Common myeloid progenitor, CD34-positive (primary cell): ENCODE measurements around the gene ZNF10.

Experiments used
- CTCF ChIA-PET: fragments of 350-600 bp; sonication (Branson Sonifier 250); formaldehyde crosslinking; loops from one replicate; lab custom pipeline; 2021; ENCODE audit warnings: antibody characterized with exemption; lab: Charles Lee
- POLR2A ChIA-PET: fragments of 350-600 bp; sonication (Branson Sonifier 250); formaldehyde crosslinking; loops from one replicate; lab custom pipeline; 2021; ENCODE audit warnings: antibody characterized with exemption; lab: Charles Lee
- DNase-seq, 3 donors: peaks; one replicate each; pipeline versions ENCODE4 v3.0.0 to v3.0.0-alpha.2; 2013
- H3K27ac ChIP-seq, 2 experiments: 1 replicate in 1 of 2; 2 replicates in 1 of 2; pipeline ENCODE4 v1.7.0; 2013; ENCODE audit warnings: inconsistent platforms in 2 of 2, low read length in 2 of 2, mild to moderate bottlenecking in 2 of 2, low read depth in 1 of 2, moderate library complexity in 1 of 2; ENCODE audit not compliant: severe bottlenecking in 2 of 2, insufficient read depth in 1 of 2, poor library complexity in 1 of 2
- H3K27me3 ChIP-seq, 5 experiments: replicated peaks in 2 of 5; 1 replicate in 3 of 5; 2 replicates in 2 of 5; pipeline versions ENCODE4 v1.6.1 to v1.7.0; 2013; ENCODE audit warnings: low read length in 4 of 5, mild to moderate bottlenecking in 2 of 5, moderate library complexity in 2 of 5, inconsistent platforms in 1 of 5; ENCODE audit not compliant: insufficient read depth in 5 of 5, control insufficient read depth in 4 of 5
- H3K36me3 ChIP-seq, 4 experiments: 1 replicate in 2 of 4; 2 replicates in 2 of 4; pipeline versions ENCODE4 v1.6.1 to v1.7.0; 2013; ENCODE audit warnings: low read length in 3 of 4, control low read depth in 1 of 4, mild to moderate bottlenecking in 1 of 4; ENCODE audit not compliant: control insufficient read depth in 4 of 4, insufficient read depth in 4 of 4
- H3K4me1 ChIP-seq, 4 experiments: 1 replicate in 3 of 4; 2 replicates in 1 of 4; pipeline versions ENCODE4 v1.6.1 to v1.7.1; 2013; ENCODE audit warnings: low read length in 3 of 4, mild to moderate bottlenecking in 3 of 4, control low read depth in 1 of 4, inconsistent platforms in 1 of 4, moderate library complexity in 1 of 4; ENCODE audit not compliant: control insufficient read depth in 4 of 4, insufficient read depth in 4 of 4; ENCODE audit errors: control extremely low read depth in 1 of 4
- H3K4me3 ChIP-seq, 7 experiments: 1 replicate in 4 of 7; 2 replicates in 3 of 7; pipeline versions ENCODE4 v1.5.1 to v1.7.0; 2013; ENCODE audit warnings: mild to moderate bottlenecking in 7 of 7, low read length in 6 of 7, moderate library complexity in 6 of 7, inconsistent platforms in 2 of 7, low read depth in 2 of 7, control low read depth in 1 of 7; ENCODE audit not compliant: insufficient read depth in 4 of 7, control insufficient read depth in 1 of 7; ENCODE audit errors: extremely low read depth in 1 of 7
- H3K9me3 ChIP-seq, 5 experiments: 1 replicate in 4 of 5; 2 replicates in 1 of 5; pipeline versions ENCODE4 v1.6.1 to v1.7.1; 2013; ENCODE audit warnings: low read length in 4 of 5, mild to moderate bottlenecking in 2 of 5, inconsistent platforms in 1 of 5, low read depth in 1 of 5, moderate library complexity in 1 of 5; ENCODE audit not compliant: control insufficient read depth in 4 of 5, insufficient read depth in 2 of 5; ENCODE audit errors: control extremely low read depth in 1 of 5
- WGBS: methylation state at CpG from one replicate; pipeline ENCODE4 v1.1.5; 2013; ENCODE audit not compliant: insufficient coverage; 5-methylcytosine and 5-hydroxymethylcytosine counted together

ZNF10 gene

GRCh38 chr12:133181238-133181959 lies 51.0 kb downstream of the ZNF10 start, which contains the start of gene ZNF268:
Gene ZNF268 (plus strand): TSS chr12:133181495. CDS start chr12:133181998, 503 bp downstream.
- CTCF ChIA-PET: interaction anchor here (0.7 to 1.8 kb wide), 12 partner anchors 13 to 195 kb away, joined by 3 to 6 read pairs (median 3); partner anchors contain the start of genes ZNF10, ZNF26 and ZNF891

GRCh38 chr12:133190176-133190575 lies 59.7 kb downstream of the ZNF10 start:
- Histone ChIP-seq H3K27me3 (no peaks in the 10 kb centered on the region), H3K9me3 (peaks cover 25 to 96% (median 84%) of the 10 kb centered on the region in 5 experiments), H3K27ac (no peak overlapping the region), H3K4me1 (no peaks in the 10 kb centered on the region), H3K4me3 (peak overlapping the region in 2 of 7 experiments; percentile 10 to 24), H3K36me3 (peaks cover 76 to 99% (median 87%) of the 10 kb centered on the region in 4 experiments)
- POLR2A ChIA-PET: no interaction called here
- no CpG with 5 or more reads among the region's 2 CpGs for WGBS
- DNase-seq: no peak
- CTCF ChIA-PET: no interaction called here

More at GRCh38 chr12:133181238-133181959, 51.0 kb downstream of the ZNF10 start, which contains the start of gene ZNF268:
- POLR2A ChIA-PET: interaction anchor here (0.9 kb wide), 1 partner anchor 100 kb away, joined by 3 read pairs; the partner anchor contains the start of gene ZNF140
- peaks cover 15 to 64% (median 32%) of the 10 kb centered on the region in 5 experiments for H3K9me3 ChIP-seq
- H3K4me1 ChIP-seq: peaks cover 4 to 9% (median 6%) of the 10 kb centered on the region in 4 experiments
- H3K4me3 ChIP-seq: peak within 1 kb of the TSS; percentile 81 to 100 (median 99)
- peaks cover 23 to 38% (median 33%) of the 10 kb centered on the region in 4 experiments for H3K36me3 ChIP-seq
- WGBS: 1% methylated on average over 35 of the region's 40 CpGs
- DNase-seq: peak; percentile 94 to 97 (median 95)
- no peaks in the 10 kb centered on the region for H3K27me3 ChIP-seq
- peak within 1 kb of the TSS; percentile 93 to 96 for H3K27ac ChIP-seq

GRCh38 chr12:133192847-133193246 lies 62.4 kb downstream of the ZNF10 start:
- no peak overlapping the region for H3K27ac ChIP-seq
- H3K36me3 ChIP-seq: peaks cover 64 to 89% (median 76%) of the 10 kb centered on the region in 4 experiments
- no peak for DNase-seq
- H3K4me1 ChIP-seq: no peaks in the 10 kb centered on the region
- 87% methylated on average over 4 of the region's 5 CpGs for WGBS
- ChIA-PET CTCF (no interaction called here), POLR2A (no interaction called here)
- peaks cover 19 to 87% (median 71%) of the 10 kb centered on the region in 5 experiments for H3K9me3 ChIP-seq
- peak overlapping the region in 2 of 7 experiments; percentile 15 to 33 for H3K4me3 ChIP-seq
- H3K27me3 ChIP-seq: no peaks in the 10 kb centered on the region

- no peak overlapping the region for H3K27ac ChIP-seq
- ChIA-PET CTCF (interaction anchor here (1.3 kb wide), 1 partner anchor 71 kb away, joined by 3 read pairs; the partner anchor contains the start of genes ZNF10 and ZNF891), POLR2A (no interaction called here)
- peak in 2 of 3 donors; percentile 20 to 50 for DNase-seq
- H3K9me3 ChIP-seq: peaks cover 42 to 66% (median 51%) of the 10 kb centered on the region in 5 experiments
- peaks cover 20 to 42% (median 35%) of the 10 kb centered on the region in 4 experiments for H3K36me3 ChIP-seq
- H3K4me3 ChIP-seq: peak overlapping the region in 1 of 7 experiments; percentile 19
- no peaks in the 10 kb centered on the region for H3K27me3 ChIP-seq
- no CpG with 5 or more reads among the region's 2 CpGs for whole genome bisulfite sequencing
- H3K4me1 ChIP-seq: no peaks in the 10 kb centered on the region
Observed at GRCh38 chr12:133201888-133202287, 71.5 kb downstream of the ZNF10 start.

GRCh38 chr12:133202493-133203343 lies 72.3 kb downstream of the ZNF10 start:
- no peaks in the 10 kb centered on the region for H3K4me1 ChIP-seq
- WGBS: 89% methylated on average over 1 of the region's 2 CpGs
- H3K27ac ChIP-seq: no peak overlapping the region
- peak overlapping the region in 2 of 7 experiments; percentile 22 to 36 for H3K4me3 ChIP-seq
- POLR2A ChIA-PET: interaction anchor here (0.5 to 0.7 kb wide), 2 partner anchors 42 to 316 kb away, joined by 3 read pairs; no protein-coding TSS in a partner anchor
- peaks cover 20 to 42% (median 35%) of the 10 kb centered on the region in 4 experiments for H3K36me3 ChIP-seq
- peaks cover 42 to 72% (median 51%) of the 10 kb centered on the region in 5 experiments for H3K9me3 ChIP-seq
- CTCF ChIA-PET: interaction anchor here (1.3 kb wide), 1 partner anchor 72 kb away, joined by 3 read pairs; the partner anchor contains the start of genes ZNF10 and ZNF891
- peak in 2 of 3 donors; percentile 14 to 43 for DNase-seq
- H3K27me3 ChIP-seq: no peaks in the 10 kb centered on the region

- CTCF ChIA-PET: interaction anchor here (1.3 kb wide), 1 partner anchor 73 kb away, joined by 3 read pairs; the partner anchor contains the start of genes ZNF10 and ZNF891
- peak in 2 of 3 donors; percentile 33 to 55 for DNase-seq
Observed at GRCh38 chr12:133203344-133204263, 73.2 kb downstream of the ZNF10 start.

More at GRCh38 chr12:133203344-133204263, 73.2 kb downstream of the ZNF10 start:
- POLR2A ChIA-PET: interaction anchor here (0.5 to 0.7 kb wide), 2 partner anchors 43 to 317 kb away, joined by 3 read pairs; no protein-coding TSS in a partner anchor
- H3K27me3 ChIP-seq: no peaks in the 10 kb centered on the region
- H3K4me3 ChIP-seq: peak overlapping the region in 2 of 7 experiments; percentile 22 to 36
- H3K27ac ChIP-seq: no peak overlapping the region
- peaks cover 20 to 42% (median 35%) of the 10 kb centered on the region in 4 experiments for H3K36me3 ChIP-seq
- H3K9me3 ChIP-seq: peaks cover 47 to 80% (median 59%) of the 10 kb centered on the region in 5 experiments
- no CpG with 5 or more reads among the region's 7 CpGs for WGBS
- no peaks in the 10 kb centered on the region for H3K4me1 ChIP-seq
